GM12878 (cell line): ENCODE measurements around the gene TPI1. TPM values are rescaled to one million over a fixed set of nuclear protein-coding genes. Genes with fewer than 3 reads are reported as not detected.

Source experiments
- ATAC-seq: fragments of 200-7000 bp; cut with Tn5 transposase; 3 replicates; pipeline ENCODE4 v1.9.1; 2020; ENCODE audit warnings: mild to moderate bottlenecking, moderate library complexity
- BruUV-seq: library from RNA; stranded (reverse); fragments of 400-500 nt; replicated peaks from 2 replicates; lab custom pipeline; 2021; lab: Mats Ljungman, UMichigan
- CTCF ChIA-PET: fragments of 300-600 bp; sonication (Branson Sonifier 250); formaldehyde crosslinking; extraction: SDS; loops from one replicate; lab custom pipeline; 2021; ENCODE audit warnings: inconsistent platforms; lab: Yijun Ruan, JAX
- POLR2A ChIA-PET: fragments of 350-600 bp; formaldehyde crosslinking; extraction: SDS; loops from one replicate; lab custom pipeline; 2021; ENCODE audit warnings: inconsistent platforms; lab: Charles Lee
- RAD21 ChIA-PET: fragments of 300-600 bp; sonication (Branson Sonifier 250); formaldehyde crosslinking; loops from one replicate; lab custom pipeline; 2023; ENCODE audit warnings: antibody characterized with exemption; ENCODE audit not compliant: unreplicated experiment; lab: Charles Lee
- SMC1A ChIA-PET: fragments of 300-600 bp; sonication (Branson Sonifier 250); formaldehyde crosslinking; loops from one replicate; lab custom pipeline; 2023; ENCODE audit not compliant: unreplicated experiment, uncharacterized antibody; lab: Charles Lee
- DNase-seq: peaks from one replicate; pipeline ENCODE4 v3.0.0-alpha.2; 2011; ENCODE audit warnings: low read depth, low spot score
- FAIRE-seq: peaks from 3 replicates; lab custom pipeline; 2011; peaks lifted over from hg19 to GRCh38; lab: Jason Lieb, UNC
- H2AFZ ChIP-seq: 2 replicates; pipeline ENCODE4 v1.6.0; 2011; ENCODE audit warnings: low read depth, low read length, control low read depth; ENCODE audit not compliant: control insufficient read depth
- H3K27ac ChIP-seq: 2 replicates; pipeline ENCODE4 v1.5.1; 2011; ENCODE audit warnings: control low read depth; ENCODE audit not compliant: control insufficient read depth, insufficient read depth
- H3K27me3 ChIP-seq, 2 experiments: replicated peaks in 1 of 2; 2 replicates each; pipeline versions ENCODE4 v1.6.0 to v1.6.1; 2011; ENCODE audit warnings: low read length in 1 of 2; ENCODE audit not compliant: control insufficient read depth in 2 of 2, insufficient read depth in 2 of 2
- H3K36me3 ChIP-seq, 2 experiments: 2 replicates each; pipeline ENCODE4 v1.5.1; 2011; ENCODE audit warnings: low read length in 1 of 2; ENCODE audit not compliant: control insufficient read depth in 2 of 2, insufficient read depth in 2 of 2
- H3K4me1 ChIP-seq: 2 replicates; pipeline ENCODE4 v1.6.1; 2011; ENCODE audit warnings: mild to moderate bottlenecking, low read length, moderate library complexity, mixed read lengths; ENCODE audit not compliant: control insufficient read depth, insufficient read depth
- H3K4me2 ChIP-seq: 2 replicates; pipeline ENCODE4 v1.6.0; 2011; ENCODE audit warnings: control low read depth; ENCODE audit not compliant: control insufficient read depth, insufficient read depth
- H3K4me3 ChIP-seq: fragments of 200-600 bp; sonication (generic); 2 replicates; pipeline ENCODE4 v1.5.1; 2016
- H3K79me2 ChIP-seq: 2 replicates; pipeline ENCODE4 v1.6.0; 2011; ENCODE audit warnings: low read length; ENCODE audit not compliant: control insufficient read depth, insufficient read depth
- H3K9ac ChIP-seq: 2 replicates; pipeline ENCODE4 v1.8.0; 2011; ENCODE audit warnings: low read length, control low read depth, mixed read lengths; ENCODE audit not compliant: control insufficient read depth, insufficient read depth
- H3K9me3 ChIP-seq: replicated peaks from 3 replicates; pipeline ENCODE4 v1.5.1; 2011; ENCODE audit warnings: mild to moderate bottlenecking, low read length; ENCODE audit not compliant: control insufficient read depth, insufficient read depth
- H4K20me1 ChIP-seq: 2 replicates; pipeline ENCODE4 v1.6.0; 2011; ENCODE audit not compliant: control insufficient read depth, insufficient read depth
- ASH2L ChIP-seq: fragments of 300-600, 200-600 bp; sonication (generic); IDR thresholded peaks from 2 replicates; pipeline ENCODE4 v1.6.1; 2017; ENCODE audit warnings: low read depth, mild to moderate bottlenecking, borderline replicate concordance
- CREB1 ChIP-seq: IDR thresholded peaks from 2 replicates; pipeline ENCODE4 v1.6.1; 2012; ENCODE audit warnings: low read depth, mild to moderate bottlenecking, inconsistent platforms
- ETV6 ChIP-seq, 2 experiments: fragments of 450-650 bp in 1 of 2; IDR thresholded peaks in 1 of 2; conservative IDR thresholded peaks in 1 of 2; 2 replicates each; pipeline ENCODE4 v1.6.1; 2014; ENCODE audit warnings: antibody characterized with exemption in 1 of 2, borderline replicate concordance in 1 of 2, low read depth in 1 of 2, mild to moderate bottlenecking in 1 of 2, moderate library complexity in 1 of 2
- IRF3 ChIP-seq: fragments of 450-650 bp; IDR thresholded peaks from 2 replicates; pipeline ENCODE4 v1.6.1; 2014; ENCODE audit warnings: mild to moderate bottlenecking
- NFIC ChIP-seq: IDR thresholded peaks from 2 replicates; pipeline ENCODE4 v1.6.1; 2012; ENCODE audit warnings: low read depth, mild to moderate bottlenecking, inconsistent platforms, low read length, moderate library complexity
- NRF1 ChIP-seq: conservative IDR thresholded peaks from 2 replicates; pipeline ENCODE4 v1.6.1; 2011; ENCODE audit warnings: mild to moderate bottlenecking, low read depth, low read length, improper control_type of control experiment
- SMC3 ChIP-seq: IDR thresholded peaks from 2 replicates; pipeline ENCODE4 v1.6.1; 2011; ENCODE audit warnings: low read length, improper control_type of control experiment, borderline replicate concordance
- SREBF2 ChIP-seq: IDR thresholded peaks from 2 replicates; pipeline ENCODE4 v1.6.1; 2012; ENCODE audit warnings: mild to moderate bottlenecking, low read length
- TBL1XR1 ChIP-seq: IDR thresholded peaks from 2 replicates; pipeline ENCODE4 v1.6.1; 2012; ENCODE audit warnings: low read depth, low read length, improper control_type of control experiment
- ZNF274 ChIP-seq: IDR thresholded peaks from one replicate; pipeline ENCODE4 v1.8.0; 2011; ENCODE audit not compliant: insufficient read length, insufficient read depth
- WGBS: methylation state at CpG from one replicate; pipeline ENCODE4 v1.1.6; 2016; ENCODE audit warnings: low lambda C conversion rate; ENCODE audit not compliant: insufficient replicate concordance, insufficient coverage; ENCODE audit errors: missing lambda C conversion rate; 5-methylcytosine and 5-hydroxymethylcytosine counted together
- in situ Hi-C: fragments of 300-500 bp; cut with MboI; formaldehyde crosslinking; loops from 9 replicates; pipeline ENCODE4 v1.14.3; 2018; ENCODE audit warnings: mixed read lengths
- intact Hi-C: fragments of 100-400 bp; cut with micrococcal nuclease; formaldehyde crosslinking; loops from one replicate; pipeline ENCODE4 v1.14.2; 2022; ENCODE audit not compliant: unreplicated experiment
- polyA plus RNA-seq, 11 experiments: library from polyadenylated mRNA; depleted of rRNA in 4 of 11; unstranded in 6 of 11; stranded (reverse) in 5 of 11; fragments of >200 nt; fragmentation: Nextera tagmentation in 4 of 11; fragmentation: Illumina TruSeq in 1 of 11; extraction: Ambion mirVana in 4 of 11; extraction: Trizol in 1 of 11; gene quantifications; 1 replicate in 1 of 11; 2 replicates in 10 of 11; pipeline versions ENCODE4 v1.2.1 to v1.2.3, GENCODE V29; 2011 to 2016; ENCODE audit warnings: inconsistent platforms in 2 of 11, missing spikeins in 2 of 11, low read depth in 1 of 11
- total RNA-seq, 4 experiments: library from RNA; depleted of rRNA in 3 of 4; stranded (reverse); fragments of >200 nt in 3 of 4; fragmentation: Illumina TruSeq in 1 of 4; extraction: Trizol in 1 of 4; gene quantifications; 2 replicates each; pipeline versions ENCODE4 v1.2.1 to v1.2.3, GENCODE V29; 2013 to 2021

Gene TPI1
- total and polyA plus RNA-seq, 10 of the 15 experiments (the other 5 are each of a cell fraction or from before 2014, with no cell fraction given): 916 to 7,349 (median 1,677) TPM

- H3K27me3 ChIP-seq: peaks cover 22 to 26% of the 10 kb centered on the region in 2 experiments
- H3K9ac ChIP-seq: no peak overlapping the region
- BruUV-seq: no TSS peak
- no peak overlapping the region for H3K4me3 ChIP-seq
- H3K4me2 ChIP-seq: no peak overlapping the region
- ATAC-seq: no peak
- POLR2A ChIA-PET: no interaction called here
- CTCF ChIA-PET: interaction anchor here (1.0 to 5.1 kb wide), 15 partner anchors 8 to 266 kb away, joined by 3 to 71 read pairs (median 5); partner anchors contain the start of genes MLF2 and USP5
- SMC1A ChIA-PET: interaction anchor here (0.7 to 4.8 kb wide), 5 partner anchors 27 to 100 kb away, joined by 3 to 23 read pairs (median 5); partner anchors contain the start of genes CDCA3, COPS7A, MLF2 and USP5
- no peak for TF ChIP-seq CREB1
- no peak for TF ChIP-seq TBL1XR1
- TF ChIP-seq ZNF274: no peak
- no peak for TF ChIP-seq SMC3
- no peak for TF ChIP-seq ETV6 (conservative IDR thresholded peaks at IDR 0.05 in 1 of 2, IDR thresholded peaks at IDR 0.05 in 1 of 2; ENCODE audit: borderline replicate concordance in 1 of 2, low read depth in 1 of 2)
- TF ChIP-seq SREBF2: no peak
- TF ChIP-seq NRF1: no peak
- no peak for TF ChIP-seq ASH2L
- no peak for TF ChIP-seq IRF3
- TF ChIP-seq NFIC: no peak
- no peaks in the 10 kb centered on the region for H3K79me2 ChIP-seq
- H3K4me1 ChIP-seq: peaks cover 4% of the 10 kb centered on the region
- H3K36me3 ChIP-seq: no peaks in the 10 kb centered on the region
- 63% methylated on average over 32 of the region's 37 CpGs for WGBS
- no peaks in the 10 kb centered on the region for H3K9me3 ChIP-seq
- no peak for FAIRE-seq
- H2AFZ ChIP-seq: no peak overlapping the region
- DNase-seq: no peak
- intact Hi-C loops (loop anchor here (2.0 kb wide), 1 partner anchor 207 kb away; no protein-coding TSS in a partner anchor), in situ Hi-C loops (no loop called here)
- no peaks in the 10 kb centered on the region for H4K20me1 ChIP-seq
- RAD21 ChIA-PET: interaction anchor here (1.3 to 4.2 kb wide), 4 partner anchors 32 to 71 kb away, joined by 4 to 25 read pairs (median 6); partner anchors contain the start of genes MLF2 and PTMS
- no peak overlapping the region for H3K27ac ChIP-seq
Observed at GRCh38 chr12:6824085-6824775, 43.1 kb upstream of the TPI1 start.
